ENCODE data around the gene MLLT10.

GRCh38 chr10:21627331-21627730, 93.3 kb downstream of the MLLT10 start:
- TF ChIP-seq POLR2AphosphoS5 (IDR thresholded peaks at IDR 0.05; ENCODE audit: borderline replicate concordance, low read depth, low read length) = no peak
- TF ChIP-seq EZH2 (IDR thresholded peaks at IDR 0.05) = no peak
- TF ChIP-seq FOXP2 (optimal IDR thresholded peaks at IDR 0.05; ENCODE audit: control extremely low read depth, extremely low read length, insufficient read depth) = no peak
